22Rv1 (cell line): ENCODE measurements around the gene ACOT9.

Experiments used
- CTCF ChIP-seq: fragments of 450-650 bp; IDR thresholded peaks from 2 replicates; pipeline ENCODE4 v1.5.1; 2017; ENCODE audit warnings: mild to moderate bottlenecking
- ZFX ChIP-seq: fragments of 450-650 bp; IDR thresholded peaks from 2 replicates; pipeline ENCODE4 v1.6.1; 2017; ENCODE audit warnings: antibody characterized with exemption, borderline replicate concordance

- TF ChIP-seq CTCF (no peak), ZFX (no peak)
These were observed 83.7 kb downstream of the ACOT9 start for GRCh38 chrX:23659339-23659738.
